SK-N-SH (cell line): Measurements from ENCODE around the gene KANTR. TPM values are rescaled to one million over a fixed set of nuclear protein-coding genes. Genes with fewer than 3 reads are reported as not detected.

ENCODE experiments used
- CTCF ChIA-PET: fragments of 300-600, 350-600 bp; formaldehyde crosslinking; extraction: SDS; loops from one replicate; lab custom pipeline; 2021; lab: Yijun Ruan, JAX
- POLR2A ChIA-PET: fragments of 350-600 bp; sonication (Branson Sonifier 250); formaldehyde crosslinking; extraction: SDS; loops from one replicate; lab custom pipeline; 2020; ENCODE audit warnings: antibody characterized with exemption, inconsistent platforms; lab: Yijun Ruan, JAX
- DNase-seq: peaks from one replicate; pipeline ENCODE4 v3.0.0; 2012
- H2AFZ ChIP-seq: fragments of 200-600 bp; sonication (generic); 2 replicates; pipeline ENCODE4 v1.8.1; 2016; ENCODE audit warnings: antibody characterized with exemption, mild to moderate bottlenecking, low read depth
- H3F3A ChIP-seq: fragments of 200-600 bp; sonication (generic); replicated peaks from 2 replicates; pipeline ENCODE3; 2016; ENCODE audit warnings: antibody characterized with exemption, mild to moderate bottlenecking; ENCODE audit not compliant: insufficient read depth
- H3K27ac ChIP-seq, 2 experiments: fragments of 200-500 bp in 1 of 2; fragments of 200-600 bp in 1 of 2; sonication (Bioruptor generic) in 1 of 2; sonication (generic), shearing (Covaris generic) in 1 of 2; 2 replicates each; pipeline versions ENCODE4 v1.5.1 to v1.6.1; 2014 to 2016; ENCODE audit warnings: low read depth in 2 of 2, inconsistent platforms in 1 of 2, low read length in 1 of 2, mild to moderate bottlenecking in 1 of 2, mixed read lengths in 1 of 2
- H3K27me3 ChIP-seq: fragments of 200-600 bp; sonication (generic), shearing (Covaris generic); 2 replicates; pipeline ENCODE4 v1.6.1; 2016; ENCODE audit warnings: mixed run types; ENCODE audit not compliant: insufficient read depth
- H3K36me3 ChIP-seq, 2 experiments: fragments of 200-500 bp in 1 of 2; fragments of 200-600 bp in 1 of 2; sonication (Bioruptor generic) in 1 of 2; sonication (generic) in 1 of 2; replicated peaks in 1 of 2; 2 replicates each; pipeline versions ENCODE3 to v1.5.1; 2014 to 2016; ENCODE audit warnings: low read length in 1 of 2, mild to moderate bottlenecking in 1 of 2; ENCODE audit not compliant: insufficient read depth in 2 of 2, control insufficient read depth in 1 of 2
- H3K4me1 ChIP-seq, 2 experiments: fragments of 200-500 bp in 1 of 2; fragments of 200-600 bp in 1 of 2; sonication (Bioruptor generic) in 1 of 2; sonication (generic), shearing (Covaris generic) in 1 of 2; 2 replicates each; pipeline versions ENCODE4 v1.5.1 to v1.6.1; 2014 to 2016; ENCODE audit warnings: low read depth in 1 of 2, low read length in 1 of 2, mixed run types in 1 of 2; ENCODE audit not compliant: insufficient read depth in 2 of 2, control insufficient read depth in 1 of 2
- H3K4me2 ChIP-seq: fragments of 200-600 bp; sonication (generic), shearing (Covaris generic); 2 replicates; pipeline ENCODE4 v1.6.1; 2017; ENCODE audit warnings: mixed run types
- H3K4me3 ChIP-seq, 2 experiments: fragments of 200-500 bp in 1 of 2; fragments of 200-600 bp in 1 of 2; sonication (Bioruptor generic) in 1 of 2; sonication (generic), shearing (Covaris generic) in 1 of 2; 2 replicates each; pipeline versions ENCODE4 v1.5.1 to v1.8.1; 2014 to 2016; ENCODE audit warnings: low read depth in 2 of 2, inconsistent platforms in 1 of 2, low read length in 1 of 2, mild to moderate bottlenecking in 1 of 2, mixed read lengths in 1 of 2, moderate library complexity in 1 of 2
- H3K79me2 ChIP-seq: fragments of 200-600 bp; sonication (generic); 2 replicates; pipeline ENCODE4 v1.8.1; 2017; ENCODE audit warnings: mild to moderate bottlenecking; ENCODE audit not compliant: insufficient read depth
- H3K9ac ChIP-seq: fragments of 200-600 bp; sonication (generic); 2 replicates; pipeline ENCODE4 v1.6.1; 2017; ENCODE audit warnings: mixed run types
- H3K9me2 ChIP-seq: fragments of 200-600 bp; sonication (generic); 2 replicates; pipeline ENCODE4 v1.6.1; 2017; ENCODE audit warnings: mixed run types
- H3K9me3 ChIP-seq: fragments of 200-600 bp; sonication (generic); 2 replicates; pipeline ENCODE4 v1.6.1; 2017; ENCODE audit warnings: mixed run types, mild to moderate bottlenecking, moderate library complexity
- H4K20me1 ChIP-seq: fragments of 200-600 bp; sonication (generic); 2 replicates; pipeline ENCODE4 v1.6.1; 2017; ENCODE audit warnings: mild to moderate bottlenecking, mixed run types; ENCODE audit not compliant: insufficient read depth
- CTCF ChIP-seq: fragments of 200-600 bp; sonication (generic); IDR thresholded peaks from 2 replicates; pipeline ENCODE4 v1.6.1; 2017; ENCODE audit warnings: antibody characterized with exemption, mild to moderate bottlenecking, moderate library complexity
- EP300 ChIP-seq, 2 experiments: IDR thresholded peaks; 2 replicates each; pipeline versions ENCODE4 v1.4.0 to v1.6.1; 2012; ENCODE audit warnings: borderline replicate concordance in 1 of 2, low read depth in 1 of 2, low read length in 1 of 2
- EZH2phosphoT487 ChIP-seq: fragments of 200-600 bp; sonication (generic); IDR thresholded peaks from 2 replicates; pipeline ENCODE4 v1.6.1; 2017; ENCODE audit warnings: low read depth, mixed run types, mild to moderate bottlenecking, antibody characterized with exemption, moderate library complexity, borderline replicate concordance
- FOSL2 ChIP-seq: IDR thresholded peaks from 2 replicates; pipeline ENCODE4 v1.4.0; 2012; ENCODE audit warnings: low read depth, mild to moderate bottlenecking, moderate library complexity, borderline replicate concordance
- FOXJ3 ChIP-seq: sonication (generic); formaldehyde crosslinking; IDR thresholded peaks from 2 replicates; pipeline ENCODE4 v1.5.1; 2020; ENCODE audit warnings: mild to moderate bottlenecking, missing genetic modification reagents
- GABPA ChIP-seq: IDR thresholded peaks from 2 replicates; pipeline ENCODE4 v1.4.0; 2012; ENCODE audit warnings: low read depth, mild to moderate bottlenecking
- JUND ChIP-seq: IDR thresholded peaks from 2 replicates; pipeline ENCODE4 v1.4.0; 2012
- MEF2A ChIP-seq: IDR thresholded peaks from 2 replicates; pipeline ENCODE4 v1.4.0; 2012; ENCODE audit warnings: low read depth, borderline replicate concordance
- NRF1 ChIP-seq: IDR thresholded peaks from 2 replicates; pipeline ENCODE4 v1.6.1; 2012; ENCODE audit warnings: low read depth, mild to moderate bottlenecking, low read length
- RAD21 ChIP-seq: IDR thresholded peaks from 2 replicates; pipeline ENCODE4 v1.6.1; 2012; ENCODE audit warnings: mild to moderate bottlenecking, low read length
- RFX5 ChIP-seq: IDR thresholded peaks from 2 replicates; pipeline ENCODE4 v1.6.1; 2012; ENCODE audit warnings: mild to moderate bottlenecking, improper control_type of control experiment, low read length
- SMC3 ChIP-seq: IDR thresholded peaks from 2 replicates; pipeline ENCODE4 v1.6.1; 2012; ENCODE audit warnings: low read depth, low read length, improper control_type of control experiment
- TAF1 ChIP-seq: IDR thresholded peaks from 2 replicates; pipeline ENCODE4 v1.6.1; 2012; ENCODE audit warnings: low read depth, mild to moderate bottlenecking, low read length, moderate library complexity, borderline replicate concordance
- TCF12 ChIP-seq: IDR thresholded peaks from 2 replicates; pipeline ENCODE4 v1.4.0; 2012
- USF1 ChIP-seq: IDR thresholded peaks from 2 replicates; pipeline ENCODE4 v1.4.0; 2012; ENCODE audit warnings: low read depth, borderline replicate concordance
- WGBS: methylation state at CpG from one replicate; pipeline ENCODE4 v1.1.6; 2017; ENCODE audit warnings: low lambda C conversion rate; 5-methylcytosine and 5-hydroxymethylcytosine counted together
- polyA plus RNA-seq, 3 experiments: library from polyadenylated mRNA; depleted of rRNA; stranded (reverse); fragments of >200 nt; gene quantifications; 2 replicates each; pipeline ENCODE4 v1.2.3, GENCODE V29; 2012
- TF ChIP-seq, protein P1 (sequence below): IDR thresholded peaks from 2 replicates; pipeline ENCODE4 v1.4.0; 2012; ENCODE audit warnings: low read depth, borderline replicate concordance

KANTR gene
- polyA plus RNA-seq, 1 of the 3 experiments (the other 2 are of a cell fraction), result 2.1 TPM

GRCh38 chrX:53114864-53115549, 21.1 kb downstream of the KANTR start:
- no peak for DNase-seq
- Histone ChIP-seq H3K9me2 (no peaks in the 10 kb centered on the region), H3K36me3 (no peaks in the 10 kb centered on the region), H4K20me1 (no peaks in the 10 kb centered on the region), H3K4me3 (no peak overlapping the region), H3K9ac (no peak overlapping the region), H3K9me3 (no peaks in the 10 kb centered on the region), H2AFZ (no peak overlapping the region), H3K27me3 (no peaks in the 10 kb centered on the region), H3K79me2 (no peaks in the 10 kb centered on the region), H3K27ac (no peak overlapping the region), H3K4me2 (no peak overlapping the region), H3F3A (no peaks in the 10 kb centered on the region), H3K4me1 (no peaks in the 10 kb centered on the region)
- ChIA-PET POLR2A (no interaction called here), CTCF (no interaction called here)
- TF ChIP-seq FOSL2 (no peak), USF1 (no peak), NRF1 (no peak), TAF1 (no peak), EP300 (IDR thresholded peaks at IDR 0.05; ENCODE audit: borderline replicate concordance in 1 of 2, low read depth in 1 of 2, low read length in 1 of 2) (no peak), JUND (no peak), TCF12 (no peak), MEF2A (no peak), RFX5 (no peak), GABPA (no peak), FOXJ3 (CRISPR knock-in tag) (no peak), SMC3 (no peak), EZH2phosphoT487 (no peak), RAD21 (no peak), CTCF (no peak)
- TF ChIP-seq, protein P1, sequence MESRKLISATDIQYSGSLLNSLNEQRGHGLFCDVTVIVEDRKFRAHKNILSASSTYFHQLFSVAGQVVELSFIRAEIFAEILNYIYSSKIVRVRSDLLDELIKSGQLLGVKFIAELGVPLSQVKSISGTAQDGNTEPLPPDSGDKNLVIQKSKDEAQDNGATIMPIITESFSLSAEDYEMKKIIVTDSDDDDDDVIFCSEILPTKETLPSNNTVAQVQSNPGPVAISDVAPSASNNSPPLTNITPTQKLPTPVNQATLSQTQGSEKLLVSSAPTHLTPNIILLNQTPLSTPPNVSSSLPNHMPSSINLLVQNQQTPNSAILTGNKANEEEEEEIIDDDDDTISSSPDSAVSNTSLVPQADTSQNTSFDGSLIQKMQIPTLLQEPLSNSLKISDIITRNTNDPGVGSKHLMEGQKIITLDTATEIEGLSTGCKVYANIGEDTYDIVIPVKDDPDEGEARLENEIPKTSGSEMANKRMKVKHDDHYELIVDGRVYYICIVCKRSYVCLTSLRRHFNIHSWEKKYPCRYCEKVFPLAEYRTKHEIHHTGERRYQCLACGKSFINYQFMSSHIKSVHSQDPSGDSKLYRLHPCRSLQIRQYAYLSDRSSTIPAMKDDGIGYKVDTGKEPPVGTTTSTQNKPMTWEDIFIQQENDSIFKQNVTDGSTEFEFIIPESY, result no peak
- 29% methylated on average over 1 of the region's 6 CpGs for WGBS
